H1 (cell line): Measurements from ENCODE around the gene PAPOLA. TPM values are rescaled to one million over a fixed set of nuclear protein-coding genes. Genes with fewer than 3 reads are reported as not detected.

Experiments
- CHD1 ChIP-seq: IDR thresholded peaks from 2 replicates; pipeline ENCODE4 v1.6.1; 2012; ENCODE audit warnings: low read depth, low read length, improper control_type of control experiment
- GABPA ChIP-seq: IDR thresholded peaks from 2 replicates; pipeline ENCODE4 v1.6.1; 2011; ENCODE audit warnings: mild to moderate bottlenecking, low read length, moderate library complexity, borderline replicate concordance; ENCODE audit not compliant: insufficient read depth
- SIX5 ChIP-seq: IDR thresholded peaks from 2 replicates; pipeline ENCODE4 v1.6.1; 2011; ENCODE audit warnings: mild to moderate bottlenecking, low read depth, low read length
- polyA plus RNA-seq, 7 experiments: library from polyadenylated mRNA; depleted of rRNA in 3 of 7; stranded (reverse) in 5 of 7; unstranded in 2 of 7; fragments of >200 nt in 5 of 7; fragments of 200-250 nt in 2 of 7; gene quantifications; 1 replicate in 5 of 7; 2 replicates in 1 of 7; 4 replicates in 1 of 7; pipeline versions ENCODE4 v1.2.1 to v1.2.3, GENCODE V29; 2011 to 2013; ENCODE audit warnings: missing spikeins in 2 of 7, mixed read lengths in 2 of 7
- total RNA-seq: library from RNA; stranded (reverse); fragmentation: NEBNext Ultra II Directional; extraction: Animal tissue kit (Norgen Biotek cat#: 25700); gene quantifications from 2 replicates; pipeline ENCODE4 v1.2.1, GENCODE V29; 2021
- TF ChIP-seq, protein P1 (sequence below), 3 experiments: IDR thresholded peaks; 1 replicate in 2 of 3; 2 replicates in 1 of 3; pipeline versions ENCODE4 v1.5.1 to v1.6.1; 2011; ENCODE audit warnings: low read length in 3 of 3, mild to moderate bottlenecking in 3 of 3, inconsistent platforms in 2 of 3, low read depth in 1 of 3, moderate library complexity in 1 of 3; ENCODE audit not compliant: insufficient read depth in 1 of 3; ENCODE audit errors: control extremely low read depth in 1 of 3
- TF ChIP-seq, protein P2 (sequence below): IDR thresholded peaks from 2 replicates; pipeline ENCODE4 v1.6.1; 2012; ENCODE audit warnings: low read length, inconsistent platforms

PAPOLA gene
- total and polyA plus RNA-seq, 2 of the 8 experiments (the other 6 are each of a cell fraction or from before 2014, with no cell fraction given): 163 to 239 TPM

- TF ChIP-seq, protein P1, sequence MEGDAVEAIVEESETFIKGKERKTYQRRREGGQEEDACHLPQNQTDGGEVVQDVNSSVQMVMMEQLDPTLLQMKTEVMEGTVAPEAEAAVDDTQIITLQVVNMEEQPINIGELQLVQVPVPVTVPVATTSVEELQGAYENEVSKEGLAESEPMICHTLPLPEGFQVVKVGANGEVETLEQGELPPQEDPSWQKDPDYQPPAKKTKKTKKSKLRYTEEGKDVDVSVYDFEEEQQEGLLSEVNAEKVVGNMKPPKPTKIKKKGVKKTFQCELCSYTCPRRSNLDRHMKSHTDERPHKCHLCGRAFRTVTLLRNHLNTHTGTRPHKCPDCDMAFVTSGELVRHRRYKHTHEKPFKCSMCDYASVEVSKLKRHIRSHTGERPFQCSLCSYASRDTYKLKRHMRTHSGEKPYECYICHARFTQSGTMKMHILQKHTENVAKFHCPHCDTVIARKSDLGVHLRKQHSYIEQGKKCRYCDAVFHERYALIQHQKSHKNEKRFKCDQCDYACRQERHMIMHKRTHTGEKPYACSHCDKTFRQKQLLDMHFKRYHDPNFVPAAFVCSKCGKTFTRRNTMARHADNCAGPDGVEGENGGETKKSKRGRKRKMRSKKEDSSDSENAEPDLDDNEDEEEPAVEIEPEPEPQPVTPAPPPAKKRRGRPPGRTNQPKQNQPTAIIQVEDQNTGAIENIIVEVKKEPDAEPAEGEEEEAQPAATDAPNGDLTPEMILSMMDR (IDR thresholded peaks at IDR 0.05; ENCODE audit: control extremely low read depth in 1 of 3, insufficient read depth in 1 of 3, low read depth in 1 of 3, low read length in 3 of 3): no peak
- TF ChIP-seq CHD1: no peak
- TF ChIP-seq SIX5: no peak
- TF ChIP-seq, protein P2, sequence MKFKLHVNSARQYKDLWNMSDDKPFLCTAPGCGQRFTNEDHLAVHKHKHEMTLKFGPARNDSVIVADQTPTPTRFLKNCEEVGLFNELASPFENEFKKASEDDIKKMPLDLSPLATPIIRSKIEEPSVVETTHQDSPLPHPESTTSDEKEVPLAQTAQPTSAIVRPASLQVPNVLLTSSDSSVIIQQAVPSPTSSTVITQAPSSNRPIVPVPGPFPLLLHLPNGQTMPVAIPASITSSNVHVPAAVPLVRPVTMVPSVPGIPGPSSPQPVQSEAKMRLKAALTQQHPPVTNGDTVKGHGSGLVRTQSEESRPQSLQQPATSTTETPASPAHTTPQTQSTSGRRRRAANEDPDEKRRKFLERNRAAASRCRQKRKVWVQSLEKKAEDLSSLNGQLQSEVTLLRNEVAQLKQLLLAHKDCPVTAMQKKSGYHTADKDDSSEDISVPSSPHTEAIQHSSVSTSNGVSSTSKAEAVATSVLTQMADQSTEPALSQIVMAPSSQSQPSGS: no peak
- no peak for TF ChIP-seq GABPA
Observed at GRCh38 chr14:96511667-96512066, 9.5 kb downstream of the PAPOLA start (continued).
